Neural cell (in vitro differentiated cells): ENCODE measurements around the gene C1orf141.

Experiments
- CTCF ChIP-seq: fragments of 450-650 bp; IDR thresholded peaks from 2 replicates; pipeline ENCODE4 v1.5.1; 2014; ENCODE audit warnings: antibody characterized with exemption, mild to moderate bottlenecking, moderate library complexity; ENCODE audit not compliant: poor library complexity, severe bottlenecking
- EP300 ChIP-seq: fragments of 450-650 bp; conservative IDR thresholded peaks from 2 replicates; pipeline ENCODE4 v1.6.1; 2014; ENCODE audit warnings: antibody characterized with exemption, mild to moderate bottlenecking, moderate library complexity; ENCODE audit not compliant: poor library complexity, severe bottlenecking
- SMC3 ChIP-seq: fragments of 450-650 bp; conservative IDR thresholded peaks from 2 replicates; pipeline ENCODE4 v1.6.1; 2014; ENCODE audit warnings: antibody characterized with exemption, mild to moderate bottlenecking, moderate library complexity; ENCODE audit not compliant: poor library complexity
- TAF1 ChIP-seq: IDR thresholded peaks from 2 replicates; pipeline ENCODE4 v1.6.1; 2012; ENCODE audit warnings: low read depth

GRCh38 chr1:67137307-67137753, 2.6 kb upstream of the C1orf141 start:
- TF ChIP-seq TAF1: no peak
- TF ChIP-seq EP300: no peak
- no peak for TF ChIP-seq CTCF
- no peak for TF ChIP-seq SMC3
